ENCODE measurements around the gene ELFN2. TPM values are rescaled to one million over a fixed set of nuclear protein-coding genes. Genes with fewer than 3 reads are reported as not detected.

ELFN2 gene
- total and polyA plus RNA-seq, 4 experiments from 2014 or later: 0.32 to 0.55 TPM; not detected in 2

- intact Hi-C loops (cut with micrococcal nuclease): loop anchor here (5.0 kb wide), 1 partner anchor 673 kb away; no protein-coding TSS in a partner anchor
- Mint-ChIP-seq H3K36me3 (peaks cover 15 to 36% of the 10 kb centered on the region in 2 donors), H3K27me3 (no peaks in the 10 kb centered on the region), H3K27ac (no peak overlapping the region), H3K4me1 (peaks cover 5 to 11% (median 8%) of the 10 kb centered on the region in 4 donors), H3K4me3 (no peak overlapping the region), H3K9me3 (peaks cover 0 to 2% (median 0%) of the 10 kb centered on the region in 8 donors)
- Histone ChIP-seq H3K36me3 (ENCODE audit: insufficient read depth, low read length) (no peaks in the 10 kb centered on the region), H3K27ac (ENCODE audit: low read depth, low read length) (no peak overlapping the region), H3K27me3 (ENCODE audit: insufficient read depth, low read length) (no peaks in the 10 kb centered on the region), H3K4me1 (ENCODE audit: insufficient read depth, low read length) (peaks cover 7% of the 10 kb centered on the region), H3K9me3 (ENCODE audit: control insufficient read depth in 1 of 2, low read length in 2 of 2) (no peaks in the 10 kb centered on the region), H3K4me3 (ENCODE audit: low read length in 2 of 2) (no peak overlapping the region)
- no peak for DNase-seq
- POLR2A ChIA-PET (ENCODE audit: partially characterized antibody): no interaction called here
- CTCF ChIA-PET (ENCODE audit: partially characterized antibody): interaction anchor here (0.6 to 2.0 kb wide), 10 partner anchors 9 to 379 kb away, joined by 3 to 9 read pairs (median 3); no protein-coding TSS in a partner anchor
These were observed 27.8 kb upstream of the ELFN2 start for GRCh38 chr22:37454857-37455686.

GRCh38 chr22:37453696-37454095 is 26.4 kb upstream of the ELFN2 start:
- CTCF ChIA-PET (ENCODE audit: partially characterized antibody): interaction anchor here (1.0 to 1.5 kb wide), 2 partner anchors 137 to 194 kb away, joined by 4 read pairs; no protein-coding TSS in a partner anchor
- H3K9me3 ChIP-seq (ENCODE audit: control insufficient read depth in 1 of 2, low read length in 2 of 2): no peaks in the 10 kb centered on the region
- no peaks in the 10 kb centered on the region for H3K27me3 Mint-ChIP-seq
- intact Hi-C loops (cut with micrococcal nuclease): no loop called here
- no peaks in the 10 kb centered on the region for H3K36me3 ChIP-seq (ENCODE audit: insufficient read depth, low read length)
- H3K36me3 Mint-ChIP-seq: peaks cover 7 to 26% of the 10 kb centered on the region in 2 donors
- H3K27me3 ChIP-seq (ENCODE audit: insufficient read depth, low read length): no peaks in the 10 kb centered on the region
- no peak overlapping the region for H3K27ac ChIP-seq (ENCODE audit: low read depth, low read length)
- no peak overlapping the region for H3K4me3 Mint-ChIP-seq
- POLR2A ChIA-PET (ENCODE audit: partially characterized antibody): no interaction called here
- H3K4me1 ChIP-seq (ENCODE audit: insufficient read depth, low read length): peaks cover 8% of the 10 kb centered on the region
- peaks cover 0 to 2% (median 0%) of the 10 kb centered on the region in 8 donors for H3K9me3 Mint-ChIP-seq
- H3K27ac Mint-ChIP-seq: no peak overlapping the region
- no peak overlapping the region for H3K4me3 ChIP-seq (ENCODE audit: low read length in 2 of 2)
- peaks cover 5 to 11% (median 8%) of the 10 kb centered on the region in 4 donors for H3K4me1 Mint-ChIP-seq
- no peak for DNase-seq

GRCh38 chr22:37451218-37451617 is 23.9 kb upstream of the ELFN2 start:
- no peaks in the 10 kb centered on the region for H3K9me3 ChIP-seq (ENCODE audit: control insufficient read depth in 1 of 2, low read length in 2 of 2)
- no peaks in the 10 kb centered on the region for H3K36me3 ChIP-seq (ENCODE audit: insufficient read depth, low read length)
- no peak overlapping the region for H3K27ac ChIP-seq (ENCODE audit: low read depth, low read length)
- peaks cover 0 to 8% (median 4%) of the 10 kb centered on the region in 4 donors for H3K4me1 Mint-ChIP-seq
- ChIA-PET CTCF (ENCODE audit: partially characterized antibody) (interaction anchor here (1.3 kb wide), 1 partner anchor 133 kb away, joined by 3 read pairs; no protein-coding TSS in a partner anchor), POLR2A (ENCODE audit: partially characterized antibody) (no interaction called here)
- intact Hi-C loops (cut with micrococcal nuclease): no loop called here
- no peaks in the 10 kb centered on the region for H3K27me3 Mint-ChIP-seq
- peaks cover 4% of the 10 kb centered on the region for H3K4me1 ChIP-seq (ENCODE audit: insufficient read depth, low read length)
- no peaks in the 10 kb centered on the region for H3K27me3 ChIP-seq (ENCODE audit: insufficient read depth, low read length)
- peaks cover 0 to 2% (median 0%) of the 10 kb centered on the region in 8 donors for H3K9me3 Mint-ChIP-seq
- H3K4me3 Mint-ChIP-seq: no peak overlapping the region
- no peak overlapping the region for H3K4me3 ChIP-seq (ENCODE audit: low read length in 2 of 2)
- H3K27ac Mint-ChIP-seq: no peak overlapping the region
- no peak for DNase-seq
- peaks cover 0 to 19% of the 10 kb centered on the region in 2 donors for H3K36me3 Mint-ChIP-seq

- no peak overlapping the region for H3K4me3 Mint-ChIP-seq
- Histone ChIP-seq H3K27me3 (ENCODE audit: insufficient read depth, low read length) (no peaks in the 10 kb centered on the region), H3K4me3 (ENCODE audit: low read length in 2 of 2) (no peak overlapping the region), H3K9me3 (ENCODE audit: control insufficient read depth in 1 of 2, low read length in 2 of 2) (no peaks in the 10 kb centered on the region), H3K36me3 (ENCODE audit: insufficient read depth, low read length) (no peaks in the 10 kb centered on the region), H3K27ac (ENCODE audit: low read depth, low read length) (no peak overlapping the region), H3K4me1 (ENCODE audit: insufficient read depth, low read length) (peaks cover 4% of the 10 kb centered on the region)
- ChIA-PET POLR2A (ENCODE audit: partially characterized antibody) (no interaction called here), CTCF (ENCODE audit: partially characterized antibody) (no interaction called here)
- H3K4me1 Mint-ChIP-seq: peaks cover 0 to 8% (median 4%) of the 10 kb centered on the region in 4 donors
- intact Hi-C loops (cut with micrococcal nuclease): no loop called here
- no peaks in the 10 kb centered on the region for H3K27me3 Mint-ChIP-seq
- DNase-seq: no peak
- H3K27ac Mint-ChIP-seq: peak overlapping the region in 1 of 7 donors; percentile 70
- H3K9me3 Mint-ChIP-seq: peaks cover 0 to 2% (median 0%) of the 10 kb centered on the region in 8 donors
- peaks cover 0 to 9% of the 10 kb centered on the region in 2 donors for H3K36me3 Mint-ChIP-seq
These were observed 22.2 kb upstream of the ELFN2 start for GRCh38 chr22:37449331-37450001.

- peaks cover 0 to 2% (median 0%) of the 10 kb centered on the region in 8 donors for H3K9me3 Mint-ChIP-seq
- Histone ChIP-seq H3K9me3 (ENCODE audit: control insufficient read depth in 1 of 2, low read length in 2 of 2) (no peaks in the 10 kb centered on the region), H3K27ac (ENCODE audit: low read depth, low read length) (no peak overlapping the region), H3K36me3 (ENCODE audit: insufficient read depth, low read length) (no peaks in the 10 kb centered on the region), H3K27me3 (ENCODE audit: insufficient read depth, low read length) (no peaks in the 10 kb centered on the region), H3K4me3 (ENCODE audit: low read length in 2 of 2) (no peak overlapping the region), H3K4me1 (ENCODE audit: insufficient read depth, low read length) (peaks cover 4% of the 10 kb centered on the region)
- no peak for DNase-seq
- ChIA-PET CTCF (ENCODE audit: partially characterized antibody) (no interaction called here), POLR2A (ENCODE audit: partially characterized antibody) (no interaction called here)
- H3K27ac Mint-ChIP-seq: no peak overlapping the region
- intact Hi-C loops (cut with micrococcal nuclease): no loop called here
- peaks cover 0 to 12% of the 10 kb centered on the region in 2 donors for H3K36me3 Mint-ChIP-seq
- H3K27me3 Mint-ChIP-seq: no peaks in the 10 kb centered on the region
- no peak overlapping the region for H3K4me3 Mint-ChIP-seq
- peaks cover 0 to 8% (median 4%) of the 10 kb centered on the region in 4 donors for H3K4me1 Mint-ChIP-seq
These were observed 21.3 kb upstream of the ELFN2 start for GRCh38 chr22:37448516-37449127.

- intact Hi-C loops (cut with micrococcal nuclease): no loop called here
- no peaks in the 10 kb centered on the region for H3K27me3 ChIP-seq (ENCODE audit: insufficient read depth, low read length)
- no peaks in the 10 kb centered on the region for H3K9me3 ChIP-seq (ENCODE audit: control insufficient read depth in 1 of 2, low read length in 2 of 2)
- H3K36me3 ChIP-seq (ENCODE audit: insufficient read depth, low read length): no peaks in the 10 kb centered on the region
- no peak overlapping the region for H3K27ac ChIP-seq (ENCODE audit: low read depth, low read length)
- peaks cover 0 to 8% (median 4%) of the 10 kb centered on the region in 4 donors for H3K4me1 Mint-ChIP-seq
- H3K27me3 Mint-ChIP-seq: peaks cover 0 to 2% of the 10 kb centered on the region in 2 donors
- DNase-seq: no peak
- peaks cover 0 to 14% of the 10 kb centered on the region in 2 donors for H3K36me3 Mint-ChIP-seq
- ChIA-PET POLR2A (ENCODE audit: partially characterized antibody) (no interaction called here), CTCF (ENCODE audit: partially characterized antibody) (no interaction called here)
- H3K4me3 ChIP-seq (ENCODE audit: low read length in 2 of 2): no peak overlapping the region
- no peak overlapping the region for H3K4me3 Mint-ChIP-seq
- H3K9me3 Mint-ChIP-seq: peaks cover 0 to 4% (median 0%) of the 10 kb centered on the region in 8 donors
- peaks cover 4% of the 10 kb centered on the region for H3K4me1 ChIP-seq (ENCODE audit: insufficient read depth, low read length)
- H3K27ac Mint-ChIP-seq: no peak overlapping the region
These were observed 18.2 kb upstream of the ELFN2 start for GRCh38 chr22:37445501-37445900.

- CTCF ChIA-PET (ENCODE audit: partially characterized antibody): interaction anchor here (0.7 kb wide), 1 partner anchor 130 kb away, joined by 3 read pairs; no protein-coding TSS in a partner anchor
- Histone ChIP-seq H3K27ac (ENCODE audit: low read depth, low read length) (no peak overlapping the region), H3K9me3 (ENCODE audit: control insufficient read depth in 1 of 2, low read length in 2 of 2) (no peaks in the 10 kb centered on the region), H3K36me3 (ENCODE audit: insufficient read depth, low read length) (no peaks in the 10 kb centered on the region), H3K4me3 (ENCODE audit: low read length in 2 of 2) (no peak overlapping the region), H3K27me3 (ENCODE audit: insufficient read depth, low read length) (no peaks in the 10 kb centered on the region), H3K4me1 (ENCODE audit: insufficient read depth, low read length) (no peaks in the 10 kb centered on the region)
- no peak for DNase-seq
- Mint-ChIP-seq H3K27me3 (peaks cover 0 to 2% of the 10 kb centered on the region in 2 donors), H3K27ac (no peak overlapping the region), H3K4me3 (no peak overlapping the region), H3K4me1 (peaks cover 0 to 3% (median 0%) of the 10 kb centered on the region in 4 donors), H3K36me3 (peaks cover 0 to 20% of the 10 kb centered on the region in 2 donors), H3K9me3 (peaks cover 0 to 4% (median 0%) of the 10 kb centered on the region in 8 donors)
- intact Hi-C loops (cut with micrococcal nuclease): no loop called here
- POLR2A ChIA-PET (ENCODE audit: partially characterized antibody): no interaction called here
These were observed 16.7 kb upstream of the ELFN2 start for GRCh38 chr22:37443977-37444376.
